HL-60/S4 (cell line): ENCODE results near the gene KLK2.
"Not testable (repeated sequence)": the region's sequence is repeated elsewhere in the genome, so short reads cannot be mapped to it uniquely, and the experiment has no call there.

Experiments
- in situ Hi-C: fragments of 300-500 bp; cut with MboI; formaldehyde crosslinking; loops from 2 replicates; pipeline ENCODE4 v1.14.3; 2022; ENCODE audit warnings: low sequenced_read_pairs

KLK2 gene

GRCh38 chr19:50891253-50891625 lies 18.0 kb downstream of the KLK2 start:
- in situ Hi-C loops = no loop called here

- in situ Hi-C loops = no loop called here
Measured at GRCh38 chr19:50893047-50893736, 20.0 kb downstream of the KLK2 start.

GRCh38 chr19:50894478-50895356 lies 21.5 kb downstream of the KLK2 start:
- in situ Hi-C loops = no loop called here

- in situ Hi-C loops = not testable (repeated sequence)
Measured at GRCh38 chr19:50896089-50896590, 22.9 kb downstream of the KLK2 start.

GRCh38 chr19:50896591-50897190 lies 23.5 kb downstream of the KLK2 start:
- in situ Hi-C loops = no loop called here

GRCh38 chr19:50897191-50897607 lies 24.0 kb downstream of the KLK2 start:
- in situ Hi-C loops = no loop called here

- in situ Hi-C loops = no loop called here
Measured at GRCh38 chr19:50897612-50898011, 24.4 kb downstream of the KLK2 start.

- in situ Hi-C loops = no loop called here
Measured at GRCh38 chr19:50898018-50898417, 24.8 kb downstream of the KLK2 start.

GRCh38 chr19:50899569-50899968 lies 26.3 kb downstream of the KLK2 start:
- in situ Hi-C loops = no loop called here

GRCh38 chr19:50902640-50903039 lies 29.4 kb downstream of the KLK2 start:
- in situ Hi-C loops = no loop called here

- in situ Hi-C loops = no loop called here
Measured at GRCh38 chr19:50906217-50906616, 33.0 kb downstream of the KLK2 start.

- in situ Hi-C loops = no loop called here
Measured at GRCh38 chr19:50908336-50908735, 35.1 kb downstream of the KLK2 start.

- in situ Hi-C loops = no loop called here
Measured at GRCh38 chr19:50909240-50910070, 36.2 kb downstream of the KLK2 start.

- in situ Hi-C loops = no loop called here
Measured at GRCh38 chr19:50910722-50911121, 37.5 kb downstream of the KLK2 start.

- in situ Hi-C loops = no loop called here
Measured at GRCh38 chr19:50911206-50912101, 38.2 kb downstream of the KLK2 start, which contains the start of gene KLK4. KLK4 (minus strand) TSS chr19:50911395; CDS start chr19:50910738, 657 bp downstream.

- in situ Hi-C loops = no loop called here
Measured at GRCh38 chr19:50912102-50912599, 38.9 kb downstream of the KLK2 start.

- in situ Hi-C loops = no loop called here
Measured at GRCh38 chr19:50912727-50913716, 39.8 kb downstream of the KLK2 start.

- in situ Hi-C loops = no loop called here
Measured at GRCh38 chr19:50916069-50916468, 42.8 kb downstream of the KLK2 start.
